ENCODE data around the gene CHAC1.

Gene CHAC1

DNA sequence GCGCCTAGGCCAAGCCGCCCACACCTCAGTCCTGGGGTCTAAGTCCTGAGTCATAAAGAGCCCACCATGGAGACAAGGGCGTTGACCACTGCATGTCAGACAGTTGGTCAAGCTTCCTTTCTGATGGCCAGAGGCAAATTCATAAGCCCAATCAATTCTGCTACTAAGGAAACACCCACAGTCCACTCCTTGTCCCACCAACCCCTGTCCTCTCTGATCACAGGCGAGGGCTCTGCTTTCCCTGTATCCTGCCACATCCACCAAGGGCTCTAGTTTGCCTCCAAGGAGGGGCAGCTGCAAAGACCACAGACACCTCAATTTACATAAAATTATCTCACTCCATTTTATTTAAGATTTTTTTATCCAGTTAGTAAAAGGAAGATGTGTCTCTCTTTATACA lies 25.3 kb downstream of the CHAC1 start:
- in situ Hi-C loops (cut with MboI; ENCODE audit: low sequenced_read_pairs) = no loop called here

- in situ Hi-C loops (cut with MboI; ENCODE audit: low sequenced_read_pairs) = no loop called here
Measured at GRCh38 chr15:40981186-40981585, 27.9 kb downstream of the CHAC1 start.

DNA sequence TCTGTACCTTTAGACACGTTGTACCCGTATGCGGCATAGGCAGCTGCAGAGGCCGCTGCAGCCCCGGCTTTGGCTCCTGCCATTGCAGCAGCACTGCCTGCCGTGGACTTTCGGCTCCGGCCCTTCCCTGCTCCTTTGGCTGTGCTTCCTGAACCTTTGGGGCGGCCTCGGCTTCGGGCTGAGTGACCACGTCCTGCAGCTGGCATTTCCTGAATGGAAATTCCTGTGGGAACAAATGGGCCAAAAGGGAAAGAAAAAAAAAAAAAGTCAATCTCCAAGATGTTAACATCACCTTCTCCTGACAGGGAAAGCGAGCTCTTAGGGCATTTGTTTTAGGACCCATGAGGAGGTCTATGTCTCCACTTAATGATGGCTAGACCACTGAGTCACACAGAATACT lies 29.6 kb downstream of the CHAC1 start:
- in situ Hi-C loops (cut with MboI; ENCODE audit: low sequenced_read_pairs) = no loop called here

GRCh38 chr15:40984406-40984805 lies 31.1 kb downstream of the CHAC1 start:
- in situ Hi-C loops (cut with MboI; ENCODE audit: low sequenced_read_pairs) = no loop called here

DNA sequence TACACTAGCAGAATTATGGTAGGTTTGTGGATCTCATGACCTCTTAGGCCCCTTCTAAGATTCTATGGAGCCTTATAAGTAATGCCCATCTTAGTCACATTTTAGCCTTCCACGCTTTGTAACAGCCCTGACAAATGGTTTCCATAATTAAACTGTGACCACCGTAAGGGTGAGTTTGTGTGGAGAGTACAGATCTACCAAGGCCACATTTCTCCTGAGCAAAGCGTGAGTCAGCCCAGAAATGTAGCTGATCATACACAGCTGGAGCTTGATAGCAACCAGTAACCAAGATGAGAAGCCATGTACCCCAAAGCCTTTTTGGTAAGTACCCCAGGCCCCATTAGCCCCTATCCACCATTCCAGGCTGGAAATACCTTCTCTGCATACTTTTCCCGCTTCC lies 31.7 kb downstream of the CHAC1 start:
- in situ Hi-C loops (cut with MboI; ENCODE audit: low sequenced_read_pairs) = no loop called here

DNA sequence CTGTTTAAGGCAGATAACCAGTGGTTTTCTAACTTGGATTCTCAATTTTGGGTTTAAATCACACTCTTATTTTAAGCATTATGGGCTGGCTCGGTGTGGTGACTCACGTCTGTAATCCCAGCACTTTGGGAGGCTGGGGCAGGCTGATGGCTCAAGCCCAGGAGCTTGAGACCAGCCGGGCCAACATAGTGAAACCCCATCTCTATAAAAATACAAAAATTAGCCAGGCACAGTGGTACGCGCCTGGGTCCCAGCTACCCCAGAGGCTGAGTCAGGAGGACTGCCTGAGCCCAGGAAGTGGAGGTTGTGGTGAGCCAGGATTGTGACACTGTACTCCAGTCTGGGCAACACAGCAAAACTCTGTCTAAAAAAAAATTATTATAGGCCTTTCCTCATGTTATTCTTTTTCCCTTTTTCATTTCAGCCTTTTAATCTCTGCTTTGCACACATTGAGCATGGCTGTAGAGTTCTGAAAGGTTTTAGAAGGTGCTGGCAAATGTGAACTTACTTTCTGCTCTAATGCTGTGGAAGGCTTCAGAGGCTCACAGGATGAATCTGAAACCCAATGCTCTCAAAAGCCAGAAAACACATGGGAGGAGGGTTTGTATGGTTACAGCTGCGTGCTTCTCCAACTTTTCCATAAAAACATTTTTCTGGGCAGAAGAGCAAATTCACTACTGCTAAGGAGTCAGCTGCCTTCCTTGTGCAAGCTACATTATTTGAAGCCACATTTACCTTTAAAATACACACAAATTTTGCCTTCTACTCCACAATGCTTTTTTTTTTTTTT lies 32.5 kb downstream of the CHAC1 start:
- in situ Hi-C loops (cut with MboI; ENCODE audit: low sequenced_read_pairs) = no loop called here

- in situ Hi-C loops (cut with MboI; ENCODE audit: low sequenced_read_pairs) = no loop called here
Measured at GRCh38 chr15:40986820-40987219, 33.5 kb downstream of the CHAC1 start.

GRCh38 chr15:40988156-40988555 lies 34.9 kb downstream of the CHAC1 start:
- in situ Hi-C loops (cut with MboI; ENCODE audit: low sequenced_read_pairs) = no loop called here

- in situ Hi-C loops (cut with MboI; ENCODE audit: low sequenced_read_pairs) = no loop called here
Measured at GRCh38 chr15:40990080-40990479, 36.8 kb downstream of the CHAC1 start.

- in situ Hi-C loops (cut with MboI; ENCODE audit: low sequenced_read_pairs) = no loop called here
Measured at GRCh38 chr15:40990789-40991188, 37.5 kb downstream of the CHAC1 start.

DNA sequence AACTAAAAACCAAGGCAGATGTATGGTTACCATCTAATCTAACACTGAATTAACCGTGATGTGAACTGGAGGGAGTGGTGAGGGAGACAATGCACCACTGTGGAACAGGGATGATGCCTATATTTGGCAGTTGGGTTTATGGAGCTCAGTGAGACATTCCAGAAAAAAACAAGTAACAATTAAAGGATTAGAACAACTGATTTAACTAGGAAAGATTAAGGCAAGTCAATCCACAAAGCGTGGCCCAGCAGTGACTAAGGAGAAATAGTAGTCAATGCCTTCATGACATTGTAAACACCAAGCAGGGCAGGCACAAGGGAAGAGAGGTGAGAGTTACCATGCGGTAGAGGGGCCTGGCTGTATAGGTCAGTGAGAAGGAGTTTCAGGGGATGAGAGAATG lies 38.1 kb downstream of the CHAC1 start:
- in situ Hi-C loops (cut with MboI; ENCODE audit: low sequenced_read_pairs) = no loop called here

GRCh38 chr15:40992241-40992741 lies 39.0 kb downstream of the CHAC1 start:
- in situ Hi-C loops (cut with MboI; ENCODE audit: low sequenced_read_pairs) = no loop called here

DNA sequence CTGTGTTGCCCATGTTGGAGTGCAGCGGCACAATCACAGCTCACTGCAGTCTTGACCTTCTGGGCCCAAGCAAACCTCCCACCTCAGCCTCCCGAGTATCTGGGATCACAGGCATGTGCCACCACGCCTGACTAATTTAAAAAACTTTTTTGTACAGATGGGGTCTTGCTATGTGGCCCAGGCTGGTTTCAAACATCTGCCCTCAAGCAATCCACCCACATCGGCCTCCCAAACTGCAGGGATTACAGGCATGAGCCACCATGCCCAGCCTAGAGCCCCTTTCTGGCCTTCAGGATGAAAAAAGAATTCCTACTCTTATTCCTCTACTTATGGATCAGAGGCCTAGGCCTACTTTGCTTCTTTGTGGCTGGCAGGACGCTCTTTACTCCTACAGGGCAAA lies 39.6 kb downstream of the CHAC1 start:
- in situ Hi-C loops (cut with MboI; ENCODE audit: low sequenced_read_pairs) = no loop called here

- in situ Hi-C loops (cut with MboI; ENCODE audit: low sequenced_read_pairs) = no loop called here
Measured at GRCh38 chr15:40995656-40996055, 42.4 kb downstream of the CHAC1 start.

GRCh38 chr15:40999190-40999589 lies 45.9 kb downstream of the CHAC1 start:
- in situ Hi-C loops (cut with MboI; ENCODE audit: low sequenced_read_pairs) = no loop called here

DNA sequence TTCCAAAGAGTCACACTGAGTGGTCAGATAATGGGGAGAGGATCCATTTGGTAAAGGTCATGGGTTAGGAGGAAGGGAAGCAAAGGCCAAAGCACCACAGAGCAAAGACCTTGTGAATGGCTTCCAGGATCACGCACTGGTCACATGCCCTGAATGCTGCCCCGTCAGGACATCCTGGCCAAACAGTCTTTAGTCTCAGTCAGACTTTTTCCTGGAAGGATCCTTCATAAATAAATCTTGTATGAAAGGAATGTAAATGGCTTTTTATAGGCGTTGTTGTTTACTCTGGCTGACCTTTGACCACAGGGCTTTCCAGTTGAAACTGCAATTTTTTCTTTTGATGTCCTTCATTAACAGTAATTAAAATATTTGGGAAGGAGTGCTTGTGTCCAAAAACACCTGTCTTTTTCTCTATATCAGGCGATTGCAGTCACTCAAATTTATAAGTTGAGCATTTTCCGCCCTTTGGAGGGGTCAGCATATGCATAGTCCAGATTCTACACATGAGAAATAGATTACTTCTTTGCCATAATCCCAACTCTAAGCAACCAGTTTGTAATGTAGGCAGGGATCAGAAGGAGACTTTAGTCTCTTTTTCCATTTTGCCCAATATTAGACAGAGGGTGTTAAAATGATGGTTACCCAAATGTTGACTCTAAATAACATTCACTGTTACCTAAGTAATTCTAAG lies 48.4 kb downstream of the CHAC1 start:
- in situ Hi-C loops (cut with MboI; ENCODE audit: low sequenced_read_pairs) = no loop called here

GRCh38 chr15:41004490-41004889 lies 51.2 kb downstream of the CHAC1 start:
- in situ Hi-C loops (cut with MboI; ENCODE audit: low sequenced_read_pairs) = no loop called here
